ENCODE measurements around the gene CPNE1. TPM values are rescaled to one million over a fixed set of nuclear protein-coding genes. Genes with fewer than 3 reads are reported as not detected.

Gene CPNE1
- total RNA-seq, 1 donor from 2014 or later: 164 TPM

DNA sequence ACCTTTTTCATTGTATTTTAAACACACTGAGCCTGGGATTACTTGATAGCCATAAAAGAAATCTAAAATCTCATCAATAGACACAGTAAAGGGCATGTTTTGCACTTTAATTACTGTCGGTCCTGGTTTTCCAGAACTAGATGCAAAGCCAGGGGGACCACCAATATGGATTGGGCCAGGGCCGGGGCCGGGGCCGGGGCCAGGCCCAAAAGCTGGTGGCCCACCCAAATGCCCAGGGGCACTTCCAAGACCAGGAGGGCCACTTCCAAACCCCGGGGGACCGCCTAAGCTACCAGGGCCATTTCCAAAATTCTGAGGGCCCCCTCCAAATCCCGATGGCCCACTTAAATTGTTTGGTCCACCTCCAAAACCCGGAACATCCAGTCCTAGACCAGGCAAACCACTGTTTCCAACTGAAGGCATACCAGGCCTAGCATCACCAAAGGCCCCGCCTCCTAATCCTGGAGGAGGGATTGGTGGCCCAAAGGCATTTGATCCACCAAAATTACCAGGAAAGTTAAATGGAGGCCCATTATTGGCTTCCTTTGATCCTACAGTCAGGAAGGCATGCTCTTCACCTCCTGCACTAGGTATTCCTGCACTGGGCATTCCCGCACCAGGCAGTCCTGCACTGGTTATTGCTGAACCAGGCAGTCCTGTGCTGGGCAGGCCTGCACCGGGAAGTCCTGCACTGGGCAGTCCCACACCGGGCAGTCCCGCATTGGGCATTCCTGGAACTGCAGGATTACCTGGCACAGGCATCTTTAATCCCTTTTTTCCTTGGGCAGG lies 11.9 kb downstream of the CPNE1 start:
- H3K4me3 Mint-ChIP-seq (ENCODE audit: unreplicated experiment): no peak overlapping the region
- no peak for DNase-seq (ENCODE audit: extremely low spot score, unreplicated experiment)
- H3K4me1 Mint-ChIP-seq (ENCODE audit: unreplicated experiment): peaks cover 14% of the 10 kb centered on the region
- H3K9me3 Mint-ChIP-seq (ENCODE audit: unreplicated experiment): no peaks in the 10 kb centered on the region
- no peak overlapping the region for H3K27ac Mint-ChIP-seq (ENCODE audit: unreplicated experiment)
- peaks cover 8% of the 10 kb centered on the region for H3K36me3 Mint-ChIP-seq (ENCODE audit: unreplicated experiment)
- no peaks in the 10 kb centered on the region for H3K27me3 Mint-ChIP-seq (ENCODE audit: unreplicated experiment)
- TF ChIP-seq, protein P1, sequence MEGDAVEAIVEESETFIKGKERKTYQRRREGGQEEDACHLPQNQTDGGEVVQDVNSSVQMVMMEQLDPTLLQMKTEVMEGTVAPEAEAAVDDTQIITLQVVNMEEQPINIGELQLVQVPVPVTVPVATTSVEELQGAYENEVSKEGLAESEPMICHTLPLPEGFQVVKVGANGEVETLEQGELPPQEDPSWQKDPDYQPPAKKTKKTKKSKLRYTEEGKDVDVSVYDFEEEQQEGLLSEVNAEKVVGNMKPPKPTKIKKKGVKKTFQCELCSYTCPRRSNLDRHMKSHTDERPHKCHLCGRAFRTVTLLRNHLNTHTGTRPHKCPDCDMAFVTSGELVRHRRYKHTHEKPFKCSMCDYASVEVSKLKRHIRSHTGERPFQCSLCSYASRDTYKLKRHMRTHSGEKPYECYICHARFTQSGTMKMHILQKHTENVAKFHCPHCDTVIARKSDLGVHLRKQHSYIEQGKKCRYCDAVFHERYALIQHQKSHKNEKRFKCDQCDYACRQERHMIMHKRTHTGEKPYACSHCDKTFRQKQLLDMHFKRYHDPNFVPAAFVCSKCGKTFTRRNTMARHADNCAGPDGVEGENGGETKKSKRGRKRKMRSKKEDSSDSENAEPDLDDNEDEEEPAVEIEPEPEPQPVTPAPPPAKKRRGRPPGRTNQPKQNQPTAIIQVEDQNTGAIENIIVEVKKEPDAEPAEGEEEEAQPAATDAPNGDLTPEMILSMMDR (IDR thresholded peaks at IDR 0.05): no peak

DNA sequence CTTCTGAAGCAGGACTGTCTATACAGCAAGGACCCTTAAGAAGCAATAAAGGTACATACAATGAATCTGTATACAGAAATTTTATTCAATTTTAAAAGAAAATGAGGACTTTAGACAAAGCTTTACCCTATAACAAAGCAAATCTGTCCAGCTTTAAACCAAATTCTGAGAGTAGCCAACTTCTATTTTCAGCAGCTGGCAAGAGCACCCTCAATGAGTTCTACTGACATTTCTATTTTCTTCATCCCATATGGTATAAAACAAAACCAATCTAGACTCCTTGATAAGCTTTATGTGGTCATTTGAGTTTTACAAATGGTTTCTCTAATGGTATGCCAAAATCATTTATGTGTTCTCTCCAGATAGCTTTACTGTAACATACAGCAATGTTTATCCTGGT lies 12.7 kb downstream of the CPNE1 start:
- Mint-ChIP-seq H3K9me3 (ENCODE audit: unreplicated experiment) (no peaks in the 10 kb centered on the region), H3K36me3 (ENCODE audit: unreplicated experiment) (peaks cover 7% of the 10 kb centered on the region), H3K4me1 (ENCODE audit: unreplicated experiment) (peaks cover 9% of the 10 kb centered on the region), H3K27ac (ENCODE audit: unreplicated experiment) (no peak overlapping the region), H3K27me3 (ENCODE audit: unreplicated experiment) (no peaks in the 10 kb centered on the region), H3K4me3 (ENCODE audit: unreplicated experiment) (no peak overlapping the region)
- TF ChIP-seq, protein P1 (IDR thresholded peaks at IDR 0.05): no peak
- no peak for DNase-seq (ENCODE audit: extremely low spot score, unreplicated experiment)

DNA sequence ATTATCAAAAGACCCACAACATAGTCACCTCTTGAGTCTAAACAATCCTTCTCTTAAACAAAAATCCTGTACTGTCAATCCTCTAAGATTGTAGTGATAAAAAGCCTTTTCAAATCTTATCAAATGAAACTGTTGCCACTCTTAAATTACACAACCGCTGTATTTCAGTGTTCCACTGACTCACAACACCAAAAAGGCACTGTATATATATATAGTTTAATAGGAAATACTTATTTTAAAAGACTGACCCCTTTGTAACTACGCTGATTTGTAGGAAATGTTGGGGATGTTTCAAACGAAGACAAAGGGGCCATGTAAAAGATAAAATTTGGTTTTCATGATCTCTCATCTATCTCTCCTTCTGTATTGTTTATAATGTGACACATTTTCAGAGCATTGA lies 14.1 kb downstream of the CPNE1 start:
- Mint-ChIP-seq H3K36me3 (ENCODE audit: unreplicated experiment) (peaks cover 7% of the 10 kb centered on the region), H3K27ac (ENCODE audit: unreplicated experiment) (no peak overlapping the region), H3K4me1 (ENCODE audit: unreplicated experiment) (peaks cover 7% of the 10 kb centered on the region), H3K4me3 (ENCODE audit: unreplicated experiment) (no peak overlapping the region), H3K27me3 (ENCODE audit: unreplicated experiment) (no peaks in the 10 kb centered on the region), H3K9me3 (ENCODE audit: unreplicated experiment) (no peaks in the 10 kb centered on the region)
- TF ChIP-seq, protein P1 (IDR thresholded peaks at IDR 0.05): no peak
- DNase-seq (ENCODE audit: extremely low spot score, unreplicated experiment): no peak

DNA sequence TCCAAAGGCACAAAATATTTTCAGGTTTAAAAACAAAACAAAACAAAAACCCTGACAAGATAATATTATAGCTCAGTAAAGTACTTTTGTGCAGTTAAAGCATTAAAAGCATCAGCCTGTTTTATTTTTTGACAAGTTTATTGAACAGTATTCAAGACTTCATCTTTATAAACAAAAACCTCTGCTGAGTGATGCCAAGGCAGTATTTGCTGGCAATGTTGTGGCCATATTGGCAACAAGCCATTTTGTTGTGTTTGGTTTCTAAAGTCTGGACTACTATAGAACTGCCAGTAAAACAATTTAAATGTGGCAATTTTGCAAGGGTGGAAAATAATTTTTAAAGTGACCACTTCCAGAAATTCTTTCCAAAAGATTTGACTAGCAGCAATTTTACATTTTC lies 15.9 kb downstream of the CPNE1 start:
- Mint-ChIP-seq H3K27me3 (ENCODE audit: unreplicated experiment) (no peaks in the 10 kb centered on the region), H3K36me3 (ENCODE audit: unreplicated experiment) (peaks cover 9% of the 10 kb centered on the region), H3K27ac (ENCODE audit: unreplicated experiment) (no peak overlapping the region), H3K4me1 (ENCODE audit: unreplicated experiment) (peaks cover 7% of the 10 kb centered on the region), H3K4me3 (ENCODE audit: unreplicated experiment) (no peak overlapping the region), H3K9me3 (ENCODE audit: unreplicated experiment) (no peaks in the 10 kb centered on the region)
- DNase-seq (ENCODE audit: extremely low spot score, unreplicated experiment): no peak
- TF ChIP-seq, protein P1 (IDR thresholded peaks at IDR 0.05): no peak

DNA sequence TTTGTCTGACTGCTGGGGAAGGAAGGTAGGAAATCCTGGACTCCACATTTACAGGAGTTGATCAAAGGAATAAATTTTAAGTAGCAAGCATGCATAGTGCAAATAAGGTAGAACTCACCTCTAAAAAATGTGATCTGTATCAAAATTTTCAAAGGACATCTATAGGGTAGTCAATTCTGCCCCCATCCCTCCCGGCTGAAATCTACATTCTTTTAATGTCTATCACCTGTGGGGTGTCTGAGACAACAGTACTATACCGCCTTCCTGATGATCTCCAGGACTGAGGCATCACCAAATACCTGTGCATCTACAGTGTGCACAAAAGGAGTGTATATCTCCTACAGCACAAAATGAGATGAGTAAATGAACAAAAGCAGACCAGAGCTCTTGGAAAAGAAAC lies 19.9 kb downstream of the CPNE1 start:
- H3K4me1 Mint-ChIP-seq (ENCODE audit: unreplicated experiment): peaks cover 7% of the 10 kb centered on the region
- no peak overlapping the region for H3K4me3 Mint-ChIP-seq (ENCODE audit: unreplicated experiment)
- DNase-seq (ENCODE audit: extremely low spot score, unreplicated experiment): no peak
- H3K27ac Mint-ChIP-seq (ENCODE audit: unreplicated experiment): no peak overlapping the region
- peaks cover 9% of the 10 kb centered on the region for H3K36me3 Mint-ChIP-seq (ENCODE audit: unreplicated experiment)
- no peaks in the 10 kb centered on the region for H3K27me3 Mint-ChIP-seq (ENCODE audit: unreplicated experiment)
- no peaks in the 10 kb centered on the region for H3K9me3 Mint-ChIP-seq (ENCODE audit: unreplicated experiment)
- TF ChIP-seq, protein P1 (IDR thresholded peaks at IDR 0.05): no peak
